Activated naive CD4-positive, alpha-beta T cell treated with anti-CD3 and anti-CD28 coated beads for 36 hours (primary cell): ENCODE measurements around the gene SRSF1. TPM values are rescaled to one million over a fixed set of nuclear protein-coding genes. Genes with fewer than 3 reads are reported as not detected.
A peak's percentile ranks its signal among the peaks of the same experiment; 100 is the strongest.

Experiments used
- CTCF ChIA-PET: fragments of 350-600 bp; sonication (Branson Sonifier 250); formaldehyde crosslinking; loops from one replicate; lab custom pipeline; 2021; ENCODE audit warnings: antibody characterized with exemption; lab: Charles Lee
- DNase-seq: peaks from one replicate; pipeline ENCODE4 v3.0.0-alpha.2; 2020
- H3K27ac Mint-ChIP-seq: one replicate; pipeline ENCODE4 v1.8.0; 2021; ENCODE audit warnings: mild to moderate bottlenecking, mixed read lengths
- H3K27me3 Mint-ChIP-seq: one replicate; pipeline ENCODE4 v1.8.0; 2021; ENCODE audit warnings: low read depth, mixed read lengths
- H3K36me3 Mint-ChIP-seq: one replicate; pipeline ENCODE4 v1.8.0; 2021; ENCODE audit warnings: low read depth, mixed read lengths
- H3K4me1 Mint-ChIP-seq: one replicate; pipeline ENCODE4 v1.8.0; 2021; ENCODE audit warnings: low read depth, mixed read lengths
- H3K4me3 Mint-ChIP-seq: one replicate; pipeline ENCODE4 v1.8.0; 2021; ENCODE audit warnings: mild to moderate bottlenecking, moderate library complexity, mixed read lengths
- H3K9me3 Mint-ChIP-seq: one replicate; pipeline ENCODE4 v1.8.0; 2021; ENCODE audit warnings: mixed read lengths
- intact Hi-C: fragments of 100-400 bp; cut with micrococcal nuclease; formaldehyde crosslinking; loops from one replicate; pipeline ENCODE4 v1.15.1; 2023
- total RNA-seq, 2 experiments: library from RNA; stranded (reverse); gene quantifications; one replicate each; pipeline ENCODE4 v1.2.3, GENCODE V29; 2021

SRSF1 gene
- total RNA-seq, 2 experiments from 2014 or later: 248 to 257 TPM

GRCh38 chr17:58006560-58006923 is 504 bp downstream of the SRSF1 start:
- no peaks in the 10 kb centered on the region for H3K9me3 Mint-ChIP-seq

DNA sequence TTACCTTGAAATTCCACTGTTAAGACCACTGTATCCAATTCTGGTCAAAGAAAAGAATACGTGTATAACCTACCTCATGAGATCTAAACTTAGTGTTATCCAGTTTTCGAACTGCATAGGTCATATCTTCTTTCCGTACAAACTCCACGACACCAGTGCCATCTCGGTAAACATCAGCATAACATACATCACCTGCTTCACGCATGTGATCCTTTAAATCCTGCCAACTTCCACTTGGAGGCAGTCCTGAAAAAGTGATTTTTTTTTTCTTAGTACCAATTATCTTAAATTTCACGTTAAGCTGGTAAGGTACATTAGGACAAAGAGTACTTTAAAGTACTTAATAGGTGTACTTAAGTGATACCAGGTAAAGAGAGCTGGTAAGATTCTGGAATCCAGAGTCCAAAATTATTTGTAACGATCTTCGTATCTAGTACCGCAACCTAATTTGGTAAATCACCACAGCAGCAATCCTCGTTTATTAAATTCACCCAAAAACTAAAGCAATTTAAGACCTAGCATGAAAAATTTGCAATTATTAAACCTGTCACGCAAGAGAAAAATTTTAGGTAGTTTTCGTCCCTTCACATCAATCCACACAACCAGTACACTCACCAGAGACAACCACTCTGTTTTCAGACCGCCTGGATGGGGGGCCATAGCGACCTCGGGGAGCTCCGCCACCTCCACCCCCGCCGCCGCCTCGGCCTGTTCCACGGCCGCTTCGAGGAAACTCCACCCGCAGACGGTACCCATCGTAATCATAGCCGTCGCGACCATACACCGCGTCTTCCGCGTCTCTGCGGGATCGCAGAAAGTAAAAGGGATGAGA is 1.1 kb downstream of the SRSF1 start:
- CTCF ChIA-PET: interaction anchor here (0.6 to 1.1 kb wide), 2 partner anchors 78 to 158 kb away, joined by 3 read pairs; partner anchors contain the start of gene DYNLL2
- no peaks in the 10 kb centered on the region for H3K27me3 Mint-ChIP-seq
- H3K27ac Mint-ChIP-seq: peak overlapping the region; percentile 100
- peak overlapping the region; percentile 99 for H3K4me3 Mint-ChIP-seq
- DNase-seq: no peak
- H3K36me3 Mint-ChIP-seq: peaks cover 57% of the 10 kb centered on the region
- H3K9me3 Mint-ChIP-seq: no peaks in the 10 kb centered on the region
- peaks cover 50% of the 10 kb centered on the region for H3K4me1 Mint-ChIP-seq
- intact Hi-C loops: loop anchor here (2.0 to 10.0 kb wide), 6 partner anchors 151 to 921 kb away; partner anchors contain the start of genes AKAP1, MKS1 and MSI2

More at GRCh38 chr17:58006560-58006923, 504 bp downstream of the SRSF1 start:
- CTCF ChIA-PET: interaction anchor here (0.5 to 1.3 kb wide), 3 partner anchors 59 to 166 kb away, joined by 3 to 4 read pairs (median 3); partner anchors contain the start of gene DYNLL2
- H3K27me3 Mint-ChIP-seq: no peaks in the 10 kb centered on the region
- intact Hi-C loops: loop anchor here (2.0 to 10.0 kb wide), 6 partner anchors 150 to 922 kb away; partner anchors contain the start of genes AKAP1, MKS1 and MSI2
- H3K4me3 Mint-ChIP-seq: peak overlapping the region; percentile 99
- peaks cover 44% of the 10 kb centered on the region for H3K4me1 Mint-ChIP-seq
- peak overlapping the region; percentile 100 for H3K27ac Mint-ChIP-seq
- peaks cover 57% of the 10 kb centered on the region for H3K36me3 Mint-ChIP-seq
- DNase-seq: peak; percentile 73

DNA sequence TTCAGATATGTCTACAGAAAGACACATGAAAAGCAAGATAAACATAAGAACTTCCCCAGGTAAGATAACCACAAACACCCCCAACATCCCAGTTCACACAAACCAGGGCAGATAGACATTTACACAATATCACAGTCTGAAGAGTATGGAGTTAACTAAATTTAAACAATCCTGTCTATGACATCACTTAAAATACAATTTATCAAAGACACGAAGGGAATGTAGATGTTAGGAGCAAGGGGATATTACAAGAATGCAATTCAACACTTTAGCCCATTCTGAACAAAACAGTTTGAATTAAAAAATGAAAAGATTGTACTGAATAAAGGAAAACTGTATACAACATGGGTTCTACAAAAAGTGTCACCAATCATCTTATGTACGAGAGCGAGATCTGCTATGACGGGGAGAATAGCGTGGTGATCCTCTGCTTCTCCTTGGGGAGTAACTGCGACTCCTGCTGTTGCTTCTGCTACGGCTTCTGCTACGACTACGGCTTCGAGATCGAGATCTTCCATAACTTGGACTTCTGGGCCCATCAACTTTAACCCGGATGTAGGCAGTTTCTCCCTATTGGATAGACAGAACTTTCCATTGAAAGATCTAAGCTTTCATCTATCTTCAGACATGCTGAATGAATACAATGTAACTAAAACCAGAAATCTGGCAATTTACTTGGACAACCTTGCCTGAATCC is 1.9 kb downstream of the SRSF1 start:
- H3K4me3 Mint-ChIP-seq: peak overlapping the region; percentile 99
- H3K4me1 Mint-ChIP-seq: peaks cover 57% of the 10 kb centered on the region
- H3K9me3 Mint-ChIP-seq: no peaks in the 10 kb centered on the region
- CTCF ChIA-PET: interaction anchor here (0.6 kb wide), 1 partner anchor 157 kb away, joined by 3 read pairs; no protein-coding TSS in a partner anchor
- H3K36me3 Mint-ChIP-seq: peaks cover 54% of the 10 kb centered on the region
- DNase-seq: no peak
- peak overlapping the region; percentile 100 for H3K27ac Mint-ChIP-seq
- intact Hi-C loops: loop anchor here (5.0 to 10.0 kb wide), 3 partner anchors 212 to 920 kb away; partner anchors contain the start of genes AKAP1, MKS1 and MSI2
- H3K27me3 Mint-ChIP-seq: no peaks in the 10 kb centered on the region

DNA sequence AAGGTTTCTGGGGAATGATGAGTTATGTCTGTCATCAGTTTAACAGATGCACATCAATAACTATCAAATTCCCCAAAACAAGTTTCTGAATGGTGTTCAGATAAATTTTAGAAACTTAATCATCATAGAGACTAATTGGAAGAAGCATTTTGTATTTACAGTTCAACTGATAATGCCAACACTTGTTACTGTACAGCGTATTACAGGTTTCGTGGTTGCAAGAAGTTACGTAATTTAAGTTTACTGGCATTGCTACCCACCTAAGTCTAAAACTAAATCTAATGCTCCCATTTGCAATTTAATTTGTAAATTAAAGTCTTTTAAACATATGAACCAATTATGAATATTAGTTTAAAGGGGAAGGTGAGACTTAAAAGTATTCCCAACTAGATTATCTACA is 3.0 kb downstream of the SRSF1 start:
- H3K27ac Mint-ChIP-seq: peak overlapping the region; percentile 79
- intact Hi-C loops: loop anchor here (10.0 kb wide), 1 partner anchor 919 kb away; the partner anchor contains the start of gene AKAP1
- H3K36me3 Mint-ChIP-seq: peaks cover 59% of the 10 kb centered on the region
- CTCF ChIA-PET: no interaction called here
- peak overlapping the region; percentile 99 for H3K4me3 Mint-ChIP-seq
- H3K9me3 Mint-ChIP-seq: no peaks in the 10 kb centered on the region
- DNase-seq: no peak
- peaks cover 68% of the 10 kb centered on the region for H3K4me1 Mint-ChIP-seq
- H3K27me3 Mint-ChIP-seq: no peaks in the 10 kb centered on the region

- Mint-ChIP-seq H3K36me3 (peaks cover 60% of the 10 kb centered on the region), H3K27me3 (no peaks in the 10 kb centered on the region), H3K27ac (peak overlapping the region; percentile 79), H3K4me3 (peak overlapping the region; percentile 42), H3K4me1 (peaks cover 73% of the 10 kb centered on the region), H3K9me3 (no peaks in the 10 kb centered on the region)
- intact Hi-C loops: loop anchor here (10.0 kb wide), 1 partner anchor 918 kb away; the partner anchor contains the start of gene AKAP1
- DNase-seq: no peak
- CTCF ChIA-PET: interaction anchor here (4.7 kb wide), 1 partner anchor 13 kb away, joined by 34 read pairs; the partner anchor contains the start of gene VEZF1
These were observed 4.1 kb downstream of the SRSF1 start for GRCh38 chr17:58002973-58003372.

DNA sequence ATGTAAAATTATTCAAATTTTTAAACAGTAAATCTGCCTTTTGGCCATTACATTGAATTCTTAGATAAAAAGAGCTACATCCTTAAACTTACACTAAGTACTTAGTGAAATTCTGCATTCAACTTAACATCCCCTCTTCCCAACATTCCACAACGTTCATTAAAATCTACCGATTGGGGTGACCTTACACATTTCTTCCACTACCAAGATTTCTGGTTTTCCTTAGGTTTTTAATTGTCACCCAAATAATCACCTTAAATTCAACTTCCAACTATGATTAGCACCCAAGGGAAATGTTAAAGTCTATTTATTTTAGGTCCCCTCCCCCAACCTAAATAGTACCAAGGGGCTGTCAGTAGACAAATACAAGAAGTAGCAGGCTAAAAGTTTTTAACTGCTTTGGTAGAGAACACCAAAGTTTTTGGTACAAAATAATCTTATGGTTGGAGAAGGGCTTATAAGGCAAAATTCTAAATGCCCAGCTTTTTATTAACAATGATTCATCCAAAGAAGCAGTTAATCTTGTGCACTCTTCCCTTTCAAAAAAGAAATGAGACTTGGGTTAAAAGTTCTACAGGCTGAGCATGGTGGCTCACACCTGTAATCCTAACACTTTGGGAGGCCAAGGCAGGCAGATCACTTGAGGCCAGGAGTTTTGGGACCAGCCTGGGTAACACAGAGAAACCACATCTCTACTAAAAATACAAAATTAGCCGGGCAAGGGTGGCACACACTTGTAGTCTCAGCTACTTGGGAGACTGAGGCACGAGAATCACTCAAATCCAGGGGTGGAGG is 4.7 kb downstream of the SRSF1 start:
- CTCF ChIA-PET: interaction anchor here (0.7 to 4.7 kb wide), 2 partner anchors 13 to 16 kb away, joined by 4 to 34 read pairs; partner anchors contain the start of gene VEZF1
- Mint-ChIP-seq H3K36me3 (peaks cover 64% of the 10 kb centered on the region), H3K9me3 (no peaks in the 10 kb centered on the region), H3K4me1 (peaks cover 75% of the 10 kb centered on the region), H3K27ac (peak overlapping the region; percentile 79), H3K4me3 (peak overlapping the region; percentile 42), H3K27me3 (no peaks in the 10 kb centered on the region)
- no peak for DNase-seq
- intact Hi-C loops: loop anchor here (10.0 kb wide), 1 partner anchor 918 kb away; the partner anchor contains the start of gene AKAP1

- Mint-ChIP-seq H3K9me3 (no peaks in the 10 kb centered on the region), H3K36me3 (peaks cover 61% of the 10 kb centered on the region), H3K27me3 (no peaks in the 10 kb centered on the region), H3K27ac (peak overlapping the region; percentile 78), H3K4me1 (peaks cover 82% of the 10 kb centered on the region), H3K4me3 (no peak overlapping the region)
- CTCF ChIA-PET: interaction anchor here (0.7 to 4.7 kb wide), 5 partner anchors 12 to 145 kb away, joined by 4 to 34 read pairs (median 28); partner anchors contain the start of gene VEZF1
- DNase-seq: no peak
- intact Hi-C loops: loop anchor here (10.0 kb wide), 1 partner anchor 917 kb away; the partner anchor contains the start of gene AKAP1
These were observed 5.5 kb downstream of the SRSF1 start for GRCh38 chr17:58001461-58002124.

GRCh38 chr17:57999496-58000017 is 7.5 kb downstream of the SRSF1 start:
- Mint-ChIP-seq H3K4me3 (no peak overlapping the region), H3K27me3 (no peaks in the 10 kb centered on the region), H3K27ac (peak overlapping the region; percentile 59), H3K9me3 (no peaks in the 10 kb centered on the region), H3K4me1 (peaks cover 88% of the 10 kb centered on the region), H3K36me3 (peaks cover 44% of the 10 kb centered on the region)
- CTCF ChIA-PET: interaction anchor here (0.5 to 4.7 kb wide), 30 partner anchors 8 to 173 kb away, joined by 3 to 34 read pairs (median 4); partner anchors contain the start of gene VEZF1
- intact Hi-C loops: loop anchor here (1.0 to 10.0 kb wide), 5 partner anchors 11 to 915 kb away; partner anchors contain the start of genes AKAP1 and VEZF1
- no peak for DNase-seq

GRCh38 chr17:57999010-57999495 is 8.0 kb downstream of the SRSF1 start:
- peaks cover 89% of the 10 kb centered on the region for H3K4me1 Mint-ChIP-seq
- intact Hi-C loops: loop anchor here (1.0 to 5.0 kb wide), 4 partner anchors 11 to 173 kb away; partner anchors contain the start of gene VEZF1
- CTCF ChIA-PET: interaction anchor here (0.5 to 4.7 kb wide), 25 partner anchors 8 to 173 kb away, joined by 3 to 34 read pairs (median 4); partner anchors contain the start of gene VEZF1
- no peak overlapping the region for H3K4me3 Mint-ChIP-seq
- no peaks in the 10 kb centered on the region for H3K27me3 Mint-ChIP-seq
- H3K36me3 Mint-ChIP-seq: peaks cover 40% of the 10 kb centered on the region
- no peak for DNase-seq
- peak overlapping the region; percentile 59 for H3K27ac Mint-ChIP-seq
- H3K9me3 Mint-ChIP-seq: no peaks in the 10 kb centered on the region

DNA sequence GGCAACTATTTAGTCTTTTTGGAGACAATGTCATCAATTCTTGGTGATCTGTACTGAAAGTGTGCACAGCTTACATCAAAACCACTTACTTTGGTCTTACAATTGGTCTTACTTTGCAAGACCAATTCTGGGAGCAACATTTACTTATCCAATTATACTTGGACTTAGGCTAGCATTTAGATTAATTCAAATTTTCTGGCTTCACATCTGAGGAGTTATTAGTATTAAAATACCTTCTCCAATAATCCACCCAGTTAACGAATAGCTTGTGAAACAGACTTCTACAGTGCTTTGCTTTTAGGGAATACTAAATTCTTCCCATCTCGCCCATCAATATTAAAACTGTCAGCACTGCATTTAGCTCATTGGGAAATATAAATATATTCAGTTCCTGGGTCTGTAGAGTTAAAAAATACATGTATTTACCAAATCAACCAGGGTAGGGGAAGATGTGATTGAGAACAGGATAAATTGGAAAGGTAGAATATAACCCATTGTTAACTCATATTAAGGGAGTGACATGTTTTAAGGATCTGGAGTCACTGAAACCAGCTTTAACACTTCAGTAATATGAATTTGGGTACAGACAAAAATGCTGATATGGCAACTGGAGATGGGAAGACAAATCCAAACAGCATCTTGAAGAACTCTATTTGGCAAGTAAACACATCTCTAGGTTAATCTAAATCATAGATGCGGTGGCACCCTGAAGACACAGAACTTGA is 9.8 kb downstream of the SRSF1 start:
- CTCF ChIA-PET: interaction anchor here (0.6 to 4.7 kb wide), 8 partner anchors 13 to 163 kb away, joined by 3 to 43 read pairs (median 4); no protein-coding TSS in a partner anchor
- Mint-ChIP-seq H3K4me3 (no peak overlapping the region), H3K36me3 (peaks cover 23% of the 10 kb centered on the region), H3K27me3 (no peaks in the 10 kb centered on the region), H3K27ac (peak overlapping the region; percentile 72), H3K4me1 (peaks cover 84% of the 10 kb centered on the region), H3K9me3 (no peaks in the 10 kb centered on the region)
- DNase-seq: no peak
- intact Hi-C loops: loop anchor here (5.0 kb wide), 1 partner anchor 175 kb away; no protein-coding TSS in a partner anchor
